Measurements from ENCODE around the gene TNFRSF12A.
A peak's percentile ranks its signal among the peaks of the same experiment; 100 is the strongest.

The TNFRSF12A gene

DNA sequence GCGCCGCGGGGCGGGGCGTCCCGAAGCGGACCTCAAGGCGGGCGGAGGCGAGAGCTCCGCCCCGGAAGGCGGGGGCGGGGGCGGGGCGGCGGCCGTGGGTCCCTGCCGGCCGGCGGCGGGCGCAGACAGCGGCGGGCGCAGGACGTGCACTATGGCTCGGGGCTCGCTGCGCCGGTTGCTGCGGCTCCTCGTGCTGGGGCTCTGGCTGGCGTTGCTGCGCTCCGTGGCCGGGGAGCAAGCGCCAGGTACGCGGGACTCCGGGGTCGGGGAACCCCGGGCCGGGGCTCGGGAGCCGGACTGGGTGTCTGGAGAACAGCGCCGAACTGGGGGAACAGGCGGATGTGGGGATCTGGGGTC is at the start of gene TNFRSF12A:
Gene TNFRSF12A (plus strand): TSS at position 122 of the 357 bp plus-strand sequence. CDS start 30 bp downstream, at position 152.
- peak; percentile 80 to 86 for DNase-seq

- DNase-seq, result no peak
These were observed 49.6 kb upstream of the TNFRSF12A start for GRCh38 chr16:2970563-2970962.

DNA sequence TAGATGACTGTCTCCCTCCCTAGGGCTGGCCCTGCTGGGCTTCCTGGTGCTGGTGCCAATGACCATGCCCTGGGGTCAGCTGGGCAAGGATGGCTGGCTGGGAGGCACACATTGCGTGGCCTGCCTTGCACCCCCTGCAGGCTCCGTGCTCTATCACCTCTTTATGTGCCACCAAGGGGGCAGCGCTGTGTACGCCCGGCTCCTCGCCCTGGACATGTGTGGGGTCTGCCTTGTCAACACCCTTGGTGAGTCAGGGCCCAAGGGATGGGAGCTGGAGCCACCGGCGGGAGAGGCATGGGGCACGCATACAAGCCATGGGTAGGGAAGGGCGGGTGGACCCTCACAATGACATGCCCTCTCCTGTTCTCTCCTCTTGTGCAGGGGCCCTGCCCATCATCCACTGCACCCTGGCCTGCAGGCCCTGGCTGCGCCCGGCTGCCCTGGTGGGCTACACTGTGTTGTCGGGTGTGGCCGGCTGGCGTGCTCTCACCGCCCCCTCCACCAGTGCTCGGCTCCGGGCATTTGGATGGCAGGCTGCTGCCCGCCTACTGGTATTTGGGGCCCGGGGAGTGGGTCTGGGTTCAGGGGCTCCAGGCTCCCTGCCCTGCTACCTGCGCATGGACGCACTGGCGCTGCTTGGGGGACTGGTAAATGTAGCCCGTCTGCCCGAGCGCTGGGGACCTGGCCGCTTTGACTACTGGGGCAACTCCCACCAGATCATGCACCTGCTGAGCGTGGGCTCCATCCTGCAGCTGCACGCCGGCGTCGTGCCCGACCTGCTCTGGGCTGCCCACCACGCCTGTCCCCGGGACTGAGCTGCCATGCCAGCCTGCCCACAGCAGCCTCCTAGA is 48.8 kb upstream of the TNFRSF12A start:
- DNase-seq, result peak in 1 of 2 experiments; percentile 36

DNA sequence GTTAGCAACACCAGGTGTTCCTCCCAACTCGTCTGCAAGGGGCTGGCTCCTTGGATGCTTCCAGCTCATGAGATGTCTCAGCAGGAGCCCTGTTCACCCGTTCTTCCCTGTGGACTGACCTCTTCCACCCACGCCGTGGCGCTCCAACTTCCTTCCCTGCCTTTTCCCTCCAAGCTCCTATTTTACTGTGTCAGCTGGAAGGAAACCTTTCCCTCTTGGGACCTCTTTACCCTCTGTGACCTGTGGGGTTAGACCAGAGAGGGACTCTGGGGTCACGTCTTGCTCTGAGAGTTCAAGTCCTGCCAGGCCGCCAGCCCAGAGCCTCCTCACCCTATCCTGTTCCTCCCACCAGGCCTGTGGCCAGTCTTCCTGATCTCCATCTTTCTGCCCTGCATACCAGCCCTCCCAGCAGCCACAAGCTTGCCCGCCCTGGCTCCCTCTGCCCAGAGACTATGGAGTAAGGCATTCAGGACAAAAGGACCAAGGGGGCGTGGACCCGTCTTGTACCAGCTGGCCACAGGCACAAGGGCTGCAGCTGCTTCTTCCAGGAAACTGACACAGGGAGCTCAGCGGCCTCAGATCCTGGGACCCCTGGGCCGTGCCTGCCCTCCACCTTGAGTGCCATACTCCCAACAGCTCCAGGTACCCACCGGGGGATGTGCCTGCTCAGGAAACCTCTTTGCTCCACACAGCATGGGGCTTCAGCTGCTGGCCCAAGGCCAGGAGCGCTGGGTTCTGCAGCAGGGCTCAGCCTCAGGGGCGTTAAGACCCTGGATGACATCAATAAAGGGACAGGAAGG is 48.0 kb upstream of the TNFRSF12A start:
- peak in 1 of 2 experiments; percentile 32 for DNase-seq

- no peak for DNase-seq
These were observed 47.1 kb upstream of the TNFRSF12A start for GRCh38 chr16:2973093-2973492.

- DNase-seq, result no peak
These were observed 46.4 kb upstream of the TNFRSF12A start for GRCh38 chr16:2973605-2974318.

GRCh38 chr16:2974319-2975056 is 45.7 kb upstream of the TNFRSF12A start:
- DNase-seq, result no peak

DNA sequence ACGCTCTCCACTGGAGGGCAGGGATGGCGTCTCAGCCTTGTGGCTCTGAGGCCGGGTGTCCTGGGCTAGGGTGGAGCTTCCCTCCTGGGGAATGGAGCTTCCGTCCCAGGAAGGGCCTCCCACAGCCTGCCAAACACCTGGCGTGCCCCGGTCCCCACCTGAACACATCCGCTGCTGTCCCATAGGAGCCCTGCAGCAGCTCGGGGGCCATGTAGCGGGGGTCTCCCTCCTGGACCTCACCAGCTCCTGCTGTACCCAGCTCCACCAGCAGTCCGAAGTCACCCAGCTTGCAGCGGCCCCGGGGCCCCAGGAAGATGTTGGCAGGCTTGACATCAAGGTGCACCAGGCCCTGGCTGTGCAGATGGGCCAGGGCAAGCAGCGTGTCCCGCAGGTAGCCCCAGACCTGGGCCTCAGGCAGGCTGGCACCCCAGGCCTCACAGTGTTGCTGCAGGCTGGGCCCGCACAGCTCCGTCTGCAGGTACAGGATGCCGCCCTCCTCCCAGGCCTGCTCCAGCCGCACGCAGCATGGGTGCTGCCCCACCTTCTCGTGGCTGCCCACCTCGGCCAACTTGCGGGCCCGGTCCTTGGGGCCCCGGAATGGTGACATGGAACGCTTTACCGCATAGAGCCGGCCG is 44.9 kb upstream of the TNFRSF12A start:
- no peak for DNase-seq

DNA sequence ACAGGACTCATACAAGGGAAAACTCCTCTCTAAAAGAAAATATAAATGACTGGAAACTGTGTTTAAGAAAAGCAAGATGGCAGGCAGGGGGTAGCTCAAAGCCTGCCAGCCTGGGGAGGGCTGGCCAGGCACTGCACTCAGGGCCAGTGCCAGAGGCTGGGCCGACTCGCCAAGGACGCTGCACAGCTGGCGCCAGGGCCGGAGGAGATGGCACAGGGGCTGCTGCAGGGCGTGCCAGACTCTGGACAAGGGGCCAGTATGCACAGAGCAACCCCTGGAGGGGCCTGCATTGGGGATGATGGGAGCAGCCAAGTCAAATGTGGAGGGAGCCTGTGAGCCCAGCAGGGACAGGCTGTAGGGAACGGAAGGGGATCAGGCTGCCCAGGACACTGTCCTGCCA is 44.0 kb upstream of the TNFRSF12A start:
- DNase-seq, result no peak

DNA sequence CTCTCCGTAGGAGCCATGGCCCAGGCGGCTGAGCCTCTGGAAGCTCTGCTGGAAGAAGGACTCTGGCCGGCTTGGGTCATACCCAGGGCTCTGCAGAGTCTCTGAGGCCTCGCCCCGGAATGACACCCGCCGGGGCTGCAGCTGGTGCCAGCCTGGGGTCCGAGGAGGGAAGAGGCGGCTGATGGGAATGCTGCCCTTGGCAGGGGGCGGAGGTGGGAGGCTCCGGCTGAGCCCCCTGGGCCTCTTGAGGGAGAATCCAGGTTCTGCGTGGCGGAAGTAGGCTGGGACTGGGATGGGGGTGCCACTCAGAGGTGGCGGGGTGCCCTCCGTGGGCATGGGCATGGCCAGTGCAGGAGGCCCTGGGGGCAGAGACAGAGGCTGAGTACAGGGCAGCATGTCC is 43.5 kb upstream of the TNFRSF12A start:
- no peak for DNase-seq

DNA sequence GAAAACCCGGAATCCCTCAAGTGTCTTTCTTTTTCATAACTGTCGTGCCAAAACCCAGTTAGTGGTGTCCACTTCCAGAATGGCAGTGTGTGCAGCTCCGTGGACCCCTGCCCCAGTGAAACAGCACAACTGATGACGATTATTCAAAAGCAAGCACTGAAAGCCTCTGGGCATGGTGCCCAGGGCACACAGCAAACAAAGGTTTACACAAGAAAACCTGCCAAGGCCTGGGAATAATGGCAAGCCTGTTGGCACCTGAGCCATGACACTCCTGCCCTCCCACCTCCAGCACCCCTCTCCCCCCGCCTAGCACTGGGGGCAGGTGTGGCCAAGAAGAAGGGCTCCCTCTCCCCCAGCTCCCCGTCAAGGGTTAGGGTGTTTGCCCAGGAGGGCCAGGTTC is 42.7 kb upstream of the TNFRSF12A start:
- DNase-seq, result no peak

DNA sequence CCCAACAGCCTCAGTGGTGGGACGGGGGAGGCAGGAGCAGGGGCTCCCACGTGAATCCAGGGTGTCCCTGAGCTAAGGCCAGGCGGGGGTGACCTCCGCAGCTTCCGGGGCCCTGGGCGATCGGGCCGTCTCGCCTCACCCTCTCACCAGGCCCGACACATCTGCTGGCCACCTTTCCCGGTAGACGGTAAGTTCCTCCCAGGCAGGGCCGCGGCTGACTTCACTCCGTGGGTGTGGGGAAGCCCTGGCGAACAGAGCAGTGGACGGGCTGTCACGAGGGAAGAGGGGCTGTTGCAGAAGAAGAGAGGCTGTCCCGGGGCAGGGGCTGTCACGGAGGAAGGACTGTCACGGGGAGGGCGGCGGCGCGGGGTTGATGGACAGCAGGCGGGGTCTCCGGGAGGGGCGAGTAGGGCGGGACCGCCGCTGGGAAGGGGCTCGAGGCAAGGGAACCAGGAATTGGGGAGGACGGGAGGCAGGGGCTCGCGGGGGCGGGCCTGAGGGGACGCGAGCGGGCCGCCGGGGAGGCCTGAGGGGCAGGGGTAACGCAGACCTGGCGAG is 40.4 kb upstream of the TNFRSF12A start:
- DNase-seq, result peak; percentile 60 to 62

GRCh38 chr16:2980227-2981176 is 39.7 kb upstream of the TNFRSF12A start, which contains the start of gene PKMYT1:
Gene PKMYT1, minus strand, starts transcription at chr16:2980446. Its CDS starts 789 bp downstream, at chr16:2979657.
- peak; percentile 96 to 99 for DNase-seq

DNA sequence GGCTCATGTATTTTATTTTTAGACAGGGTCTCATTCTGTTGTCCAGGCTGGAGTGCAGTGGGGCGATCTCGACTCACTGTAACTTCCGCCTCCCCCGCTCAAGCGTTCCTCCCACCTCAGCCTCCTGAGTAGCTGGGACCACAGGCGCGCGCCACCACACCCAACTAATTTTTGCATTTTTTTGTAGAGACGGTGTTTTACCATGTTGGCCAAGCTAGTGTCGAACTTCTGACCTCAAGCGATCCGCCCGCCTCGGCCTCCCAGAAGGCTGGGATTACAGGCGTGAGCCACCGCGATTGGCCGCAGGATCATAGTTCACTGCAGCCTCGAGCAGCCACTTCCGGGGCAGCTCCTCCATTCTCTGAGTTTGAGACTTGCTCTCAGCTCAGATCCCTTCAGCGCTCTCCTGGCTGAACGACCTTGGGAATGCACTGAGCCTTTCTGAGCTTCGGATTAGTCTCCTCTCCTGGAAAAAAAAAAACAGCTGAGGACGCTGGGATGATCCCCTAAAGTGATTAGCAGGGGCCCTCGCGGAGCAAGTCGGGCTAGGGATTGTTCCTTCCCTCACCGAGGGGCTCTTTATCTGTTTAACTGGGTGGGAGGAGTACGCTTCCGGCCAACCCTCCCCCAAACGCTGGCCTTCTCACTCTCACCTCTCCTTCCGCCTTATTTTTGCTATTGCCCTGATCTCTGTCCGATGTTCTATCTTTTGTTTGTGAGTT is 38.8 kb upstream of the TNFRSF12A start:
- DNase-seq, result no peak

DNA sequence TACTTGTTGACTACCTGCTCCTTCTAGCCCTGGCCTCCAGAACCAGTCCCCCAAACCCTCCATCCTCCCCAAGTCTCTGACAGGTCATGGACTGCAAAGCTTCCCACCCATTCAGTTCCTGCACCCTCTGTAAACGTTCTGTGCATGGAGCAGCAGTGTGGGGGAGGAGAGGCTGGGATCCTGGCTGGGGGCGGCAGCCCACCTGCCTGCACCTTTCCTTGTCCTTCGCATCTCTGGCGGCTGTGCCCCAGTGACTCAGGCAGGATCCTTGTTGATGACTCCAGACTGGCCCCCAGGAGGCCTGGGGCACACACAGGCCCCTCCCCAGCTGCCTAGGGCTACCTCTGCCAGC is 38.3 kb upstream of the TNFRSF12A start:
- no peak for DNase-seq

DNA sequence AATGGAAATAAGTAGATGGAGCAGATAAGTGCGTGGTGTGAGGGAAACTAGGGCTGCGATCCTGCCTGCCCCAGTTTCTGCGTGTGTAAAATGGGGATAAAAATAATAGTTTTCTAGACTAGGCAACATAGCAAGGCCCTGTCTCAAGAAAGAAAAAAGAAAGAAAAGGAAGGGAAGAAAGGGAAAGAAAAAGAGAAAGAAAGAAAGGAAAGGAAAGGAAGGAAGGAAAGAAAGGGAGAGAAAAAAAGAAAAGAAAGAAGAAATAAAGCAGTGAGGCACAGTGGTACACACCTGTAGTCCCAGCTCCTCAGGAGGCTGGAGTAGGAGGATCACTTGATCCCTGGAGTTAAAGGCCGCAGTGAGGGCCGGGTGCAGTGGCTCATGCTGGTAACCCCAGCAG is 37.8 kb upstream of the TNFRSF12A start:
- DNase-seq, result no peak

GRCh38 chr16:2983706-2984136 is 36.4 kb upstream of the TNFRSF12A start:
- peak; percentile 90 to 91 for DNase-seq

DNA sequence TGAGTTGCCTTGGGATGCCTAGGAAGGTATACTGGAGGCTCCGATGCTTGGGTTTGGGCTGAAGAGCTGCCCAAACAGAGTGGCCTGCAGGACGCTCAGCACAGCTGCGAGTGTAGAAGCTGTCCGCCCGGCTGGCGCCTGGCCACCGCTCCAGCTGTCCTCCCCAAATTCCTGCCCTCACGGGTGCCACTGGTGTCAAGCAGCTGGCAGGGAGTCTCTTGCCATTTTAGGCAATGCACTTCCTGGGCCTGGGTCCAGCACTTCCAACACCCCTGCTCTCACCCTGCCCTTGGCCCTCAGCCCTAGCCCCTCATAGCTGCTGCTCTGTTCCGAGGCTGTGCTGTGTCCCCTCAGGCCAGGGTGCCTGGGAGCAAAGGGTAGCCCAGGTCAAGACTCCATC is 34.7 kb upstream of the TNFRSF12A start:
- no peak for DNase-seq

DNA sequence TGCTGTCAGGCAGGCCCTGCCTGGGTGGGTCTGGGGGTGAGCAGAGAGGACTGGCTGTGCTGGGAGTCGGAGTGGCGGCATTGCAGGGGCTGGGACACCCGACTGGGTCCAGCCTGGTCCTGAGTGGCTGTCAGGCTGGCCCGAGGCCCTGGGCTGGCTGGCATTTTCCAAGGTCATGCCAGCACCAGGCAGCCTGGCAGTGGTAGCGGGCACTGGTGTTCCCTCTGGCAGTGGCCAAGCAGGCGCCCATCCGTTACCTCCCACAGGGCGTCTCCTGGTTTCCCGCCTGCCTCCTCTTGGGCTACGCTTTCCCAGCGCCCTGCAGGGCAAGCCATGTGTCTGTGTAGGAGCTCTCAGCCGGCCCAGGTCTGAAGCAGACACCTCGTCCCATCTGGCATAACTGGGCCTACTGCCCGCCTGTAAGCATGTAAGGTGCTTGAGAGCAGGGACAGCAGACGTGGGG is 34.2 kb upstream of the TNFRSF12A start:
- DNase-seq, result no peak

Data from activated T-cell treated with anti-CD3 and anti-CD28 coated beads, Interleukin-2, amount 50 U/mL, for 48 hours (primary cell).